Measurements from ENCODE around the gene FJX1.

- TF ChIP-seq CTCF (IDR thresholded peaks at IDR 0.05; ENCODE audit: low read depth, low read length, poor library complexity, severe bottlenecking), result no peak
- TF ChIP-seq EZH2phosphoT487 (IDR thresholded peaks at IDR 0.05; ENCODE audit: borderline replicate concordance, low read length), result no peak
Measured at GRCh38 chr11:35661534-35661933, 43.3 kb downstream of the FJX1 start.

All from DOHH2 (cell line).